ENCODE measurements around the gene DDX20.

DNA sequence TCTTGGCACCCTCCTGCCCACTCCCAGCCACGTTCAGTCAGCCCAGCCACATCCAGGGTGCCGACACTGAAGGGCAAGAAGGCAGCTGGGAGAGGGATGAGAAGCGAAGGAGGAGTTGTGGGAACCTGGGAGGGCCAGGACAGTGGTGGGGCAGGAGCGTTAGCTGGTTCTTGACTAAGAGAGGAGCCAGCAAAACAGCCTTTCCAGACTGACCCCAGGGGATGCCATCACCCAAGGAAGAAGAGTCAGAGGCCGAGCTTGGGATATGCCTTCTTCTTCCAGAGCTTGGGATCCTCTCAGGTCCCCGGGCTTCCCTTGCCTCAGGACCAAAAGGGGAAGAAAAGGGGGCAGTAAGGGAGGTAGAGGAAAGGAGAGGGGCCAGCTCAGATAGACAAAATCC, 23.7 kb upstream of the DDX20 start:
- TF ChIP-seq, protein P1, sequence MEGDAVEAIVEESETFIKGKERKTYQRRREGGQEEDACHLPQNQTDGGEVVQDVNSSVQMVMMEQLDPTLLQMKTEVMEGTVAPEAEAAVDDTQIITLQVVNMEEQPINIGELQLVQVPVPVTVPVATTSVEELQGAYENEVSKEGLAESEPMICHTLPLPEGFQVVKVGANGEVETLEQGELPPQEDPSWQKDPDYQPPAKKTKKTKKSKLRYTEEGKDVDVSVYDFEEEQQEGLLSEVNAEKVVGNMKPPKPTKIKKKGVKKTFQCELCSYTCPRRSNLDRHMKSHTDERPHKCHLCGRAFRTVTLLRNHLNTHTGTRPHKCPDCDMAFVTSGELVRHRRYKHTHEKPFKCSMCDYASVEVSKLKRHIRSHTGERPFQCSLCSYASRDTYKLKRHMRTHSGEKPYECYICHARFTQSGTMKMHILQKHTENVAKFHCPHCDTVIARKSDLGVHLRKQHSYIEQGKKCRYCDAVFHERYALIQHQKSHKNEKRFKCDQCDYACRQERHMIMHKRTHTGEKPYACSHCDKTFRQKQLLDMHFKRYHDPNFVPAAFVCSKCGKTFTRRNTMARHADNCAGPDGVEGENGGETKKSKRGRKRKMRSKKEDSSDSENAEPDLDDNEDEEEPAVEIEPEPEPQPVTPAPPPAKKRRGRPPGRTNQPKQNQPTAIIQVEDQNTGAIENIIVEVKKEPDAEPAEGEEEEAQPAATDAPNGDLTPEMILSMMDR (IDR thresholded peaks at IDR 0.05) = no peak
- no peak for TF ChIP-seq POLR2A (IDR thresholded peaks at IDR 0.05)
